22Rv1 (cell line): ENCODE results near the gene SLC22A17.

Experiments
- H3K27ac ChIP-seq: fragments of 450-650 bp; 2 replicates; pipeline ENCODE4 v1.5.1; 2017
- CTCF ChIP-seq: fragments of 450-650 bp; IDR thresholded peaks from 2 replicates; pipeline ENCODE4 v1.5.1; 2017; ENCODE audit warnings: mild to moderate bottlenecking
- ZFX ChIP-seq: fragments of 450-650 bp; IDR thresholded peaks from 2 replicates; pipeline ENCODE4 v1.6.1; 2017; ENCODE audit warnings: antibody characterized with exemption, borderline replicate concordance

Gene SLC22A17

DNA sequence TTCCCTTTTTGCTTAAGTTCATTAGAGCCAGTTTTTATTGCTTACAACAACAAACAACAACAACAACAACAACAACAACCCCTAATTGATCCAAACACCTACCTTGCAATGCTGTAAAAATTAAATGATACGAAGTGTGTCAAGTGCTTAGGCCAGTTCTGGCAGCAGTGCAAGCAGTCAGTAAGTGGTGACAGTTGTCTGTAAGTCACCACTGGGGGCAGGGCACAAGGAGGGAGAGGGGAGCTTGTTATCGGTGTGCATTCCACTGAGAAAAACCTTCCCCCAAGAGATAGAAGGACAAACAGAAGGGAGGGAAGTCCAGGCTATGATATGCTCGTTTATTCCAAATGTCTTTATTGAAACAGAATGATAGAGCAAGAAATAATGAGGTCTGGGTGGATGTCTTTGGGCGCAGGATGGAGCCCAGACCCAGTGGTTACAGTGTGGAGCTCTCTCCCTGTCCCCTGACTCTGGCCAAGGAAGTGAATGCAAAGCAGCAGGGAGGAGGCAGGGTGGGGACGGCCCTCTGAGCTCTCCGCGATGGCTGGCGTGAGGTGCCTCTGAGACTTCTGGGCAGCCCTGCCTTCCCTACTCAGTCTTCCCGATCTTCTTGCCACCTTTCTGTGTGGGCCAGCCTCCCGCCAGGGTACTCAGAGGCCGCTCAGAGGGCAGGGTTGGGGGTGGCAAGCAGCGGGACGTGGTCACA lies 6.5 kb downstream of the SLC22A17 start:
- no peak for TF ChIP-seq CTCF
- TF ChIP-seq ZFX = no peak
- no peak overlapping the region for H3K27ac ChIP-seq

DNA sequence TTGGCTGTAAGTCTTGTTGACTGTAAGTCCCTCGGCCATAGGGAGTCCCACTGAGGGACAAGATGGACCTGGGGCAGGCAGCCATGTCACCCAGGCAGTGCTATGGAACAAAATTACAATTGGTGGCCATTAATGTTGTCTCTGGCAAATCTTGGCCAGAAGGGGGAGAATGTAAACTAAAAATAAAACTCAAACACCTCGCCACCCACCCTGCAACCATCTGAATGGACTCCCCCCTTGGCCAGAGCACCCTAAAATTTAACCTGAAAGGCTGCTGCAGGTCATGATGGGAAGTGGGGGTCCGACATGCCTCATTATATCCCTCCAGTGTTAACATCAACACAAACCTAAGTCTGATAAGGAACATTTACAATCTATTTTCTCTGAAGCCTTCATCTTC lies 8.2 kb downstream of the SLC22A17 start:
- no peak overlapping the region for H3K27ac ChIP-seq
- TF ChIP-seq CTCF (no peak), ZFX (no peak)

GRCh38 chr14:23339506-23340268 lies 13.0 kb downstream of the SLC22A17 start:
- TF ChIP-seq ZFX (no peak), CTCF (no peak)

DNA sequence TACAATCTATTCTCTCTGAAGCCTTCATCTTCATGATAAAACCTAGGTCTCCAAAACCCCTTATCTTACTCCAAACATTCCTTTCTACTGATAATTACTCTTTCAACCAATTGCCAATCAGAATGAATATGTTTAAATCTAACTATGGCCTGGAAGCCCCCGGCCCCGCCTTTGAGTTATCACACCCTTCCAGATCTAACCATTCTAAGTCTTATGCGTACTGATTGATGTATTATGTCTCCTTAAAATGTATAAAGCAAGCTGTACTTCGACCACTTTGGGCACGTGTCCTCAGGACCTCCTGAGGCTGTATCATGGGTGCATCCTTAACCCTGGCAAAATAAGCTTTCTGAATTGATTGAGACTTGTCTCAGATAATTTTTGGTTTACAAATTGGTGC lies 17.1 kb downstream of the SLC22A17 start:
- no peak overlapping the region for H3K27ac ChIP-seq

More at GRCh38 chr14:23339506-23340268, 13.0 kb downstream of the SLC22A17 start:
- no peak overlapping the region for H3K27ac ChIP-seq

GRCh38 chr14:23327947-23328744 lies 24.5 kb downstream of the SLC22A17 start:
- H3K27ac ChIP-seq = no peak overlapping the region

More for the DNA sequence above, 17.1 kb downstream of the SLC22A17 start:
- TF ChIP-seq ZFX (no peak), CTCF (no peak)

More at GRCh38 chr14:23327947-23328744, 24.5 kb downstream of the SLC22A17 start:
- peak; percentile 90 for TF ChIP-seq CTCF
- no peak for TF ChIP-seq ZFX
